HL-60 (cell line): ENCODE measurements around the gene TRPM2.

Source experiments
- GABPA ChIP-seq: IDR thresholded peaks from 2 replicates; pipeline ENCODE4 v1.6.1; 2012; ENCODE audit warnings: low read depth
- POLR2AphosphoS5 ChIP-seq: IDR thresholded peaks from 2 replicates; pipeline ENCODE4 v1.6.1; 2012; ENCODE audit warnings: low read depth
- TF ChIP-seq, protein P1 (sequence below): IDR thresholded peaks from one replicate; pipeline ENCODE4 v1.5.1; 2011; ENCODE audit warnings: low read length, control low read depth, inconsistent platforms; ENCODE audit not compliant: insufficient read depth
- TF ChIP-seq, protein P2 (sequence below): IDR thresholded peaks from 2 replicates; pipeline ENCODE4 v1.6.1; 2012; ENCODE audit warnings: low read depth; ENCODE audit not compliant: insufficient replicate concordance

DNA sequence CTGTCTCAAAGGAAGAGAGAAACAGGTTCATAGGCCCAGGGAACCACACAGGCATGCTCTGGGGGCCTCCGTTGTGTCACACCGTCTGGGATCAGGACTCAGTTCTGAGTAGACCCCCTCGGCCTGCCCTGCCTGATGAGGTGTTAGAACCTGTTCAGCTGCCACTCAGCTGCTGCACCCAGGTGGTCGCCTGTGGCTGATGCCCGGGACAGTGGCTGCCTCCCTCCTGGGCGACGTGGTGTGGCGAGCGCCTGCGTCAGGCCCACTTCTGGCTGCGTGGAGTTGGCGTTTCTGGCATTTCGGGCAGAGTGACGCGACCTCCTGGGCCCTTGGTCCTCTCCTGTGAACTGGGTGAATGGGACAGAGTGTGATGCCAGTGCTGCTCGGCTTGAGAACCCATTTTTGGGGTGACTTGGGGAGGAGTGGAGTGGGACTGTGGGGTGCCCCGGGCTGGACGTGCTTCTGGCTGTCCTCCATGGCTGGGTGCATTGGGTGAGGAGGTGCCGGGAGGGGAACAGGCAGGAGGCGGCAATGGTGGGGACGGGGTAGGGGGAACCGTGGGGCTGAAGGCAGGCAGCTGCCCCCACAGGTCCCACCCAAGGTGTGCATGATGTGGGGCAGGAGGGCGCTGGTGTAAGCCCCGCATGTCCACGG is 25.1 kb upstream of the TRPM2 start:
- TF ChIP-seq, protein P1, sequence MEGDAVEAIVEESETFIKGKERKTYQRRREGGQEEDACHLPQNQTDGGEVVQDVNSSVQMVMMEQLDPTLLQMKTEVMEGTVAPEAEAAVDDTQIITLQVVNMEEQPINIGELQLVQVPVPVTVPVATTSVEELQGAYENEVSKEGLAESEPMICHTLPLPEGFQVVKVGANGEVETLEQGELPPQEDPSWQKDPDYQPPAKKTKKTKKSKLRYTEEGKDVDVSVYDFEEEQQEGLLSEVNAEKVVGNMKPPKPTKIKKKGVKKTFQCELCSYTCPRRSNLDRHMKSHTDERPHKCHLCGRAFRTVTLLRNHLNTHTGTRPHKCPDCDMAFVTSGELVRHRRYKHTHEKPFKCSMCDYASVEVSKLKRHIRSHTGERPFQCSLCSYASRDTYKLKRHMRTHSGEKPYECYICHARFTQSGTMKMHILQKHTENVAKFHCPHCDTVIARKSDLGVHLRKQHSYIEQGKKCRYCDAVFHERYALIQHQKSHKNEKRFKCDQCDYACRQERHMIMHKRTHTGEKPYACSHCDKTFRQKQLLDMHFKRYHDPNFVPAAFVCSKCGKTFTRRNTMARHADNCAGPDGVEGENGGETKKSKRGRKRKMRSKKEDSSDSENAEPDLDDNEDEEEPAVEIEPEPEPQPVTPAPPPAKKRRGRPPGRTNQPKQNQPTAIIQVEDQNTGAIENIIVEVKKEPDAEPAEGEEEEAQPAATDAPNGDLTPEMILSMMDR = no peak
- no peak for TF ChIP-seq POLR2AphosphoS5
- TF ChIP-seq, protein P2, sequence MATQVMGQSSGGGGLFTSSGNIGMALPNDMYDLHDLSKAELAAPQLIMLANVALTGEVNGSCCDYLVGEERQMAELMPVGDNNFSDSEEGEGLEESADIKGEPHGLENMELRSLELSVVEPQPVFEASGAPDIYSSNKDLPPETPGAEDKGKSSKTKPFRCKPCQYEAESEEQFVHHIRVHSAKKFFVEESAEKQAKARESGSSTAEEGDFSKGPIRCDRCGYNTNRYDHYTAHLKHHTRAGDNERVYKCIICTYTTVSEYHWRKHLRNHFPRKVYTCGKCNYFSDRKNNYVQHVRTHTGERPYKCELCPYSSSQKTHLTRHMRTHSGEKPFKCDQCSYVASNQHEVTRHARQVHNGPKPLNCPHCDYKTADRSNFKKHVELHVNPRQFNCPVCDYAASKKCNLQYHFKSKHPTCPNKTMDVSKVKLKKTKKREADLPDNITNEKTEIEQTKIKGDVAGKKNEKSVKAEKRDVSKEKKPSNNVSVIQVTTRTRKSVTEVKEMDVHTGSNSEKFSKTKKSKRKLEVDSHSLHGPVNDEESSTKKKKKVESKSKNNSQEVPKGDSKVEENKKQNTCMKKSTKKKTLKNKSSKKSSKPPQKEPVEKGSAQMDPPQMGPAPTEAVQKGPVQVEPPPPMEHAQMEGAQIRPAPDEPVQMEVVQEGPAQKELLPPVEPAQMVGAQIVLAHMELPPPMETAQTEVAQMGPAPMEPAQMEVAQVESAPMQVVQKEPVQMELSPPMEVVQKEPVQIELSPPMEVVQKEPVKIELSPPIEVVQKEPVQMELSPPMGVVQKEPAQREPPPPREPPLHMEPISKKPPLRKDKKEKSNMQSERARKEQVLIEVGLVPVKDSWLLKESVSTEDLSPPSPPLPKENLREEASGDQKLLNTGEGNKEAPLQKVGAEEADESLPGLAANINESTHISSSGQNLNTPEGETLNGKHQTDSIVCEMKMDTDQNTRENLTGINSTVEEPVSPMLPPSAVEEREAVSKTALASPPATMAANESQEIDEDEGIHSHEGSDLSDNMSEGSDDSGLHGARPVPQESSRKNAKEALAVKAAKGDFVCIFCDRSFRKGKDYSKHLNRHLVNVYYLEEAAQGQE = no peak
- no peak for TF ChIP-seq GABPA
